Putamen (tissue), 1 donor: Measurements from ENCODE around the gene C16orf96.

ENCODE experiments used
- DNase-seq: peaks from one replicate; pipeline ENCODE4 v3.0.0-alpha.2; 2016; ENCODE audit warnings: low spot score

The C16orf96 gene

GRCh38 chr16:4646773-4647643 is 90.9 kb downstream of the C16orf96 start:
- no peak for DNase-seq

- DNase-seq: no peak
Observed at GRCh38 chr16:4647644-4647980, 91.5 kb downstream of the C16orf96 start.

GRCh38 chr16:4648917-4649316 is 92.8 kb downstream of the C16orf96 start:
- DNase-seq: no peak

- DNase-seq: no peak
Observed at GRCh38 chr16:4649744-4650442, 93.8 kb downstream of the C16orf96 start.
